ENCODE data around the gene PFKFB3.

The PFKFB3 gene

GRCh38 chr10:6300784-6301460 is 98.2 kb downstream of the PFKFB3 start:
- DNase-seq (ENCODE audit: low read depth) = no peak

- DNase-seq (ENCODE audit: low read depth) = no peak
Measured at GRCh38 chr10:6301488-6302075, 98.8 kb downstream of the PFKFB3 start.

Measured in HS-5 (cell line).